ENCODE measurements around the gene MTFMT.

- TF ChIP-seq, protein P1, sequence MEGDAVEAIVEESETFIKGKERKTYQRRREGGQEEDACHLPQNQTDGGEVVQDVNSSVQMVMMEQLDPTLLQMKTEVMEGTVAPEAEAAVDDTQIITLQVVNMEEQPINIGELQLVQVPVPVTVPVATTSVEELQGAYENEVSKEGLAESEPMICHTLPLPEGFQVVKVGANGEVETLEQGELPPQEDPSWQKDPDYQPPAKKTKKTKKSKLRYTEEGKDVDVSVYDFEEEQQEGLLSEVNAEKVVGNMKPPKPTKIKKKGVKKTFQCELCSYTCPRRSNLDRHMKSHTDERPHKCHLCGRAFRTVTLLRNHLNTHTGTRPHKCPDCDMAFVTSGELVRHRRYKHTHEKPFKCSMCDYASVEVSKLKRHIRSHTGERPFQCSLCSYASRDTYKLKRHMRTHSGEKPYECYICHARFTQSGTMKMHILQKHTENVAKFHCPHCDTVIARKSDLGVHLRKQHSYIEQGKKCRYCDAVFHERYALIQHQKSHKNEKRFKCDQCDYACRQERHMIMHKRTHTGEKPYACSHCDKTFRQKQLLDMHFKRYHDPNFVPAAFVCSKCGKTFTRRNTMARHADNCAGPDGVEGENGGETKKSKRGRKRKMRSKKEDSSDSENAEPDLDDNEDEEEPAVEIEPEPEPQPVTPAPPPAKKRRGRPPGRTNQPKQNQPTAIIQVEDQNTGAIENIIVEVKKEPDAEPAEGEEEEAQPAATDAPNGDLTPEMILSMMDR (IDR thresholded peaks at IDR 0.05): no peak
- TF ChIP-seq EP300 (IDR thresholded peaks at IDR 0.05): no peak
- no peak for TF ChIP-seq POLR2A (IDR thresholded peaks at IDR 0.05)
Measured at GRCh38 chr15:65069179-65069578, 39.7 kb upstream of the MTFMT start.
